Measurements from ENCODE around the gene SNAP29.

SNAP29 gene

DNA sequence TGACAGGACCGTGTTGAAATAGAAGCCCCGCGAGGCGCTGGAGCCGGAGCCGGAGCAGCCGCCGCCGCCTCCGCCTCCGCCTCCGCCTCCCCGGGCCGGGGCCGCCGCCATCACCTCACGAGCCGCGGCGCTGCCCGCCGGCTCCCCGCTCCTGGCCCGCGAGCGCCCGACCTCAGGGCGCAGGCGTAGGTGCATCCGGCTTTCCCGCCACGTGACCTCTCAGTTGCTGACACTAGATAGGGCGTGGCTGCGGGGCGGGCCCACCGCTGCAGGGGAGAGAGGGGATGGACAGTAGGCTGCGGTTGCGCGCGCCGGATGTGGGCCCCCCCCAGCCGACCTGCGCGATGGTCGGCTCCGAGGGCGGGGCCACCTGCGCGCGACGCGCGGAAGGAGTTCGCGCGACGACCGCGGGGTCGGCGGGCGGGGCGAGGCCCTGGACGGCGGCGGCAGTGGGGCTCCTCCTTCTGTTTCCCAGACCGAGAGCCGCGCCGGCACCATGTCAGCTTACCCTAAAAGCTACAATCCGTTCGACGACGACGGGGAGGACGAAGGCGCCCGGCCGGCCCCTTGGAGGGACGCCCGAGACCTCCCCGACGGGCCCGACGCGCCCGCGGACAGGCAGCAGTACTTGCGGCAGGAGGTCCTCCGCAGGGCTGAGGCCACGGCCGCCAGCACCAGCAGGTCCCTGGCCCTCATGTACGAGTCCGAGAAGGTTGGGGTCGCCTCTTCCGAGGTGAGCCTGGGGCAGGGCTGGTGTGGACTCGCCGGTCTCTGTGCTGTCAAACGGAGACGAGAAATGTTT, at the start of gene SNAP29, which contains the start of gene PI4KA:
Gene SNAP29 (plus strand): TSS at position 393 of the 802 bp plus-strand sequence. CDS start 104 bp downstream, at position 497.
Gene PI4KA (minus strand): TSS at position 197 of the 802 bp plus-strand sequence. CDS start 86 bp downstream, at position 111.
- no peaks in the 10 kb centered on the region for H3K27me3 ChIP-seq

DNA sequence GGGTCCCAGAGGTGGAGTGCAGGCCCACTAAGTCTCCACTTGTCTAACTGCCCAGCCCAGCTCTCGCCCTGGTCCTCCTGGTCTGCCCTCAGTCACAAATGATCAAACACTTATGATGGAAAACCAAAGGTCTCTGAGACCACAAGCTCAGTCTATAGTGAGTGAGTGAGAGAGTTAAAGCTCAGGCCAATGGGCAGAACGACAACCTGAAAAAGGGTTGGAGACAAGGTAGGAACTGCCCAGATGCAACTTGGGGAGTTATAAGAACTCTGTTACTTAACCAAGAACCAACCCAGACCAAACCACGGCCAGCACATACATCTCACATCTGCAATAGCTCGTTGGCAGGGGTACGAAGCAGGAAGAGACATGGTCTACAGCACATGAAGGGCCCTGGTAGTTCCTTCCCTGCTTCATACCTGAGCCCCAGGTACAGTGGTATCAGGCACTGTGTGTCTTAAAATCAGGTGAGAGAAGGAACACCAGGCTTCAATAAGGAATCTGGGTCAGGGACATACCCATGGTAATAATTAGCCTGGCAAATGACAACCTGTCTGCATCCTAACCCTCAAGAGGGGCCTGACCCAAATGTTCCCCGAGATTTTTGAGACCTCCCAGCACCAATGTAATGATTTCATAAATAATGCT, 49.1 kb upstream of the SNAP29 start:
- no peaks in the 10 kb centered on the region for H3K9me3 ChIP-seq
- H3K4me1 ChIP-seq (ENCODE audit: control insufficient read depth in 1 of 2, insufficient read depth in 1 of 2, low read depth in 1 of 2, low read length in 1 of 2) = no peaks in the 10 kb centered on the region
- H3K36me3 ChIP-seq = peaks cover 90% of the 10 kb centered on the region
- H3K4me3 ChIP-seq (ENCODE audit: low read depth in 1 of 2, low read length in 1 of 2) = no peak overlapping the region
- TF ChIP-seq, protein P1, sequence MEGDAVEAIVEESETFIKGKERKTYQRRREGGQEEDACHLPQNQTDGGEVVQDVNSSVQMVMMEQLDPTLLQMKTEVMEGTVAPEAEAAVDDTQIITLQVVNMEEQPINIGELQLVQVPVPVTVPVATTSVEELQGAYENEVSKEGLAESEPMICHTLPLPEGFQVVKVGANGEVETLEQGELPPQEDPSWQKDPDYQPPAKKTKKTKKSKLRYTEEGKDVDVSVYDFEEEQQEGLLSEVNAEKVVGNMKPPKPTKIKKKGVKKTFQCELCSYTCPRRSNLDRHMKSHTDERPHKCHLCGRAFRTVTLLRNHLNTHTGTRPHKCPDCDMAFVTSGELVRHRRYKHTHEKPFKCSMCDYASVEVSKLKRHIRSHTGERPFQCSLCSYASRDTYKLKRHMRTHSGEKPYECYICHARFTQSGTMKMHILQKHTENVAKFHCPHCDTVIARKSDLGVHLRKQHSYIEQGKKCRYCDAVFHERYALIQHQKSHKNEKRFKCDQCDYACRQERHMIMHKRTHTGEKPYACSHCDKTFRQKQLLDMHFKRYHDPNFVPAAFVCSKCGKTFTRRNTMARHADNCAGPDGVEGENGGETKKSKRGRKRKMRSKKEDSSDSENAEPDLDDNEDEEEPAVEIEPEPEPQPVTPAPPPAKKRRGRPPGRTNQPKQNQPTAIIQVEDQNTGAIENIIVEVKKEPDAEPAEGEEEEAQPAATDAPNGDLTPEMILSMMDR (IDR thresholded peaks at IDR 0.05) = no peak
- no peak overlapping the region for H3K27ac ChIP-seq
- no peaks in the 10 kb centered on the region for H3K27me3 ChIP-seq

More for the DNA sequence above, at the start of gene SNAP29, which contains the start of gene PI4KA:
- peaks cover 30 to 33% of the 10 kb centered on the region in 2 experiments for H3K4me1 ChIP-seq (ENCODE audit: control insufficient read depth in 1 of 2, insufficient read depth in 1 of 2, low read depth in 1 of 2, low read length in 1 of 2)
- peak within 1 kb of the TSS; percentile 97 for H3K27ac ChIP-seq
- peak within 1 kb of the TSS; percentile 68 to 85 for H3K4me3 ChIP-seq (ENCODE audit: low read depth in 1 of 2, low read length in 1 of 2)
- peaks cover 11% of the 10 kb centered on the region for H3K36me3 ChIP-seq
- H3K9me3 ChIP-seq = no peaks in the 10 kb centered on the region
- TF ChIP-seq, protein P1 (IDR thresholded peaks at IDR 0.05) = peak; percentile 78

DNA sequence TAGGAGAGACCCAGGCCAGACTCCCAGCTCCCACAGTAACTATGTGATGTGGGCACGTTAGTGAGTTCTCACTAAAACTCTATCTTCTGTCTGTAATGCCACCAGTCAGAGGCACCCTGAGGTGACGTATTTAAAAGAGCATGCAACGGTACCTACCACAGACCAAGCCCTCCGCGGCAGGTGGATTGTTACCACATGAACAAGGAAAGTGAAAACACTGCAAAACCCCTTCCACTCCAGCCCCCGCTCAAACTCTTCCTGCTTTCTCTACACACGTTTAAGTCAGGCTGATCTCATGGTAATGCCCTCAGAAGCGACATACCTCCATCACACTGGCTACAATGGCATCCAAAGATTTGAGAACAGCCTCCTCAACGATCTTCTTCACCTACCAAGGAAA, 48.2 kb upstream of the SNAP29 start:
- no peak overlapping the region for H3K4me3 ChIP-seq (ENCODE audit: low read depth in 1 of 2, low read length in 1 of 2)
- no peaks in the 10 kb centered on the region for H3K9me3 ChIP-seq
- TF ChIP-seq, protein P1 (IDR thresholded peaks at IDR 0.05) = no peak
- no peaks in the 10 kb centered on the region for H3K27me3 ChIP-seq
- H3K36me3 ChIP-seq = peaks cover 86% of the 10 kb centered on the region
- H3K4me1 ChIP-seq (ENCODE audit: control insufficient read depth in 1 of 2, insufficient read depth in 1 of 2, low read depth in 1 of 2, low read length in 1 of 2) = no peaks in the 10 kb centered on the region
- H3K27ac ChIP-seq = no peak overlapping the region

DNA sequence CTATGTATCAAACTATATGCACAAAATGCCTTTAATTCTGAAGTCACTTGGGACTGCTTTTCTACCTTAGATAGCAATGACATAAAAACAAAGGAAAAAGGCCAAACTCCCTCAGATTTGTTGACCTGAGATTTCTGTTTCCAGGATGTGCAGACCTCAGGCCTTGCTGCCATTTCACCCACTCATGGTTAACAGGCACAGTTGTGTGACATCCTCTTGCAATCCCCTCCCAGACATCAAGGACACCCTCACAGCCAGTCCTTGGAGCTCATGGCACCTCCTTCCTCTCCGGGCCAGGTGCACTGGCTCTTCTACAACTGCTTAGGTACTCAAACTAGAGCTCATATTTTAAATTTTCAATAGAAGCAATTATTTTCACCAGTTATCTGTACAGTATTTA, 47.6 kb upstream of the SNAP29 start:
- H3K4me3 ChIP-seq (ENCODE audit: low read depth in 1 of 2, low read length in 1 of 2) = no peak overlapping the region
- no peaks in the 10 kb centered on the region for H3K9me3 ChIP-seq
- H3K27ac ChIP-seq = no peak overlapping the region
- H3K36me3 ChIP-seq = peaks cover 86% of the 10 kb centered on the region
- no peaks in the 10 kb centered on the region for H3K27me3 ChIP-seq
- no peaks in the 10 kb centered on the region for H3K4me1 ChIP-seq (ENCODE audit: control insufficient read depth in 1 of 2, insufficient read depth in 1 of 2, low read depth in 1 of 2, low read length in 1 of 2)
- TF ChIP-seq, protein P1 (IDR thresholded peaks at IDR 0.05) = no peak

DNA sequence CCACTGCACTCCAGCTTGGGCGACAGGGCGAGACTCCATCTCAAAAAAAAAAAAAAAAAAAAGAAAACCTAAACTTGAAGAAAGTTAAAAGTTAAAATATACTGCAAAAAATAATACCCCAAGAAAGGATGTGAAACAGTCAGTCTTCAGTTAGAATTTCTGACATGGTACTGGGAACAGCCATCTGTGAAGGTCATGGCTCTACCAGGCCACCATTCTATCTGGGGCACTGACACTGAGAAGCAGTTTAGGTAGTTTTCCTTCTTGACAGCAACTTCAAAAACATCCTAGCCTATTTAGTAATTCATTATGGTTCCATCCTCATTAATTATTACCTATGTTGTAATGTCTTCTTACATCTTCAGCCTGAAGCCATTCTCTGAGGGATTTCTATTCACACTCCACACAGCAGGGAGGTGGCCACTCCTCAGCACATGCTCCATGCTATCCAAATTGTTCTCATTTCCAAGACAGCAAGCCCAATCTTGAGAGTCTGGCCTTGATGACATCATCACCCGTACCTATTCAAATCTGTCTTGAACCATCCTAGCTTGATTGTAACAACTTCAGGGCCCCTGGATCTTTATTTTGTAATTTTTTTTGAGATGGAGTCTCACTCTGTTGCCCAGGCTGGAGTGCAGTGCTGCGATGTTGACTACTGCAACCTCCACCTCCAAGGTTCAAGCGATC, 46.7 kb upstream of the SNAP29 start:
- Histone ChIP-seq H3K9me3 (no peaks in the 10 kb centered on the region), H3K4me1 (ENCODE audit: control insufficient read depth in 1 of 2, insufficient read depth in 1 of 2, low read depth in 1 of 2, low read length in 1 of 2) (no peaks in the 10 kb centered on the region), H3K36me3 (peaks cover 86% of the 10 kb centered on the region), H3K4me3 (ENCODE audit: low read depth in 1 of 2, low read length in 1 of 2) (no peak overlapping the region), H3K27me3 (no peaks in the 10 kb centered on the region), H3K27ac (no peak overlapping the region)
- TF ChIP-seq, protein P1 (IDR thresholded peaks at IDR 0.05) = no peak
